Camera-type eye (tissue), 1 donor: ENCODE results near the gene CREB1. TPM values are rescaled to one million over a fixed set of nuclear protein-coding genes. Genes with fewer than 3 reads are reported as not detected.

Experiments
- total RNA-seq: library from RNA; depleted of rRNA; stranded (reverse); fragments of >200 nt; gene quantifications from one replicate; pipeline ENCODE4 v1.2.3, GENCODE V29; 2014

The CREB1 gene
- 132 TPM for total RNA-seq

GRCh38 chr2:207529330-207530159 is at the start of gene CREB1:
TSS of gene CREB1 (plus strand) at chr2:207529962. CDS start at chr2:207555636, 25,674 bp downstream.

GRCh38 chr2:207625014-207625907 is 95.5 kb downstream of the CREB1 start, which contains the start of gene METTL21A:
TSS of gene METTL21A (minus strand) at chr2:207625394. CDS start at chr2:207624375, 1,019 bp downstream.

Other genes with a start within 250 kb of the CREB1 start
- gene METTL21A, start 95.4 kb downstream of the CREB1 start, total RNA-seq = 31.9 TPM
- 17.6 TPM for gene CCNYL1, start 181.7 kb downstream of the CREB1 start, total RNA-seq
- 57.2 TPM for gene FZD5, start 239.9 kb downstream of the CREB1 start, total RNA-seq